HEK293 (cell line): ENCODE measurements around the gene RTN1.
A peak's percentile ranks its signal among the peaks of the same experiment; 100 is the strongest.

ENCODE experiments used
- GFI1B ChIP-seq: fragments of 450-650 bp; formaldehyde crosslinking; IDR thresholded peaks from 2 replicates; pipeline ENCODE4 v1.5.1; 2016; ENCODE audit warnings: missing biosample characterization, missing genetic modification characterization
- HIC1 ChIP-seq: fragments of 450-650 bp; formaldehyde crosslinking; IDR thresholded peaks from 2 replicates; pipeline ENCODE4 v1.5.1; 2016; ENCODE audit warnings: missing biosample characterization, missing genetic modification characterization
- INSM2 ChIP-seq: fragments of 450-650 bp; formaldehyde crosslinking; IDR thresholded peaks from 2 replicates; pipeline ENCODE4 v1.5.1; 2016; ENCODE audit warnings: missing biosample characterization, missing genetic modification characterization
- KLF16 ChIP-seq: fragments of 450-650 bp; formaldehyde crosslinking; IDR thresholded peaks from 2 replicates; pipeline ENCODE4 v1.5.1; 2017; ENCODE audit warnings: missing biosample characterization, missing genetic modification characterization
- MEIS1 ChIP-seq: sonication (generic); formaldehyde crosslinking; IDR thresholded peaks from 2 replicates; pipeline ENCODE4 v1.8.1; 2022; ENCODE audit warnings: missing genetic modification reagents, mild to moderate bottlenecking, borderline replicate concordance
- MYNN ChIP-seq: fragments of 450-650 bp; formaldehyde crosslinking; IDR thresholded peaks from 2 replicates; pipeline ENCODE4 v1.5.1; 2016; ENCODE audit warnings: missing biosample characterization, missing genetic modification characterization, borderline replicate concordance
- PRDM2 ChIP-seq: fragments of 450-650 bp; formaldehyde crosslinking; IDR thresholded peaks from 2 replicates; pipeline ENCODE4 v1.5.1; 2016; ENCODE audit warnings: missing biosample characterization, missing genetic modification characterization, borderline replicate concordance
- RBAK ChIP-seq: fragments of 450-650 bp; formaldehyde crosslinking; IDR thresholded peaks from 2 replicates; pipeline ENCODE4 v1.5.1; 2016; ENCODE audit warnings: missing biosample characterization, missing genetic modification characterization
- SETDB1 ChIP-seq: IDR thresholded peaks from one replicate; pipeline ENCODE4 v1.6.1; 2017; ENCODE audit warnings: mild to moderate bottlenecking, low read length, moderate library complexity, mixed read lengths; ENCODE audit not compliant: insufficient read length
- SP2 ChIP-seq: fragments of 450-650 bp; formaldehyde crosslinking; IDR thresholded peaks from 2 replicates; pipeline ENCODE4 v1.5.1; 2016; ENCODE audit warnings: missing biosample characterization, missing genetic modification characterization
- ZBTB1 ChIP-seq: fragments of 450-650 bp; formaldehyde crosslinking; IDR thresholded peaks from 2 replicates; pipeline ENCODE4 v1.5.1; 2016; ENCODE audit warnings: missing biosample characterization, missing genetic modification characterization
- ZBTB10 ChIP-seq: fragments of 450-650 bp; formaldehyde crosslinking; IDR thresholded peaks from 2 replicates; pipeline ENCODE4 v1.5.1; 2016; ENCODE audit warnings: missing biosample characterization, missing genetic modification characterization
- ZBTB26 ChIP-seq: fragments of 450-650 bp; formaldehyde crosslinking; optimal IDR thresholded peaks from 2 replicates; pipeline ENCODE3; 2016; ENCODE audit warnings: missing biosample characterization, mild to moderate bottlenecking, missing genetic modification characterization
- ZIC2 ChIP-seq: fragments of 450-650 bp; formaldehyde crosslinking; IDR thresholded peaks from 2 replicates; pipeline ENCODE4 v1.5.1; 2016; ENCODE audit warnings: missing biosample characterization, missing genetic modification characterization
- ZNF184 ChIP-seq: fragments of 450-650 bp; IDR thresholded peaks from 2 replicates; pipeline ENCODE4 v1.5.1; 2018; ENCODE audit warnings: missing biosample characterization, mild to moderate bottlenecking, missing genetic modification characterization
- ZNF211 ChIP-seq: fragments of 450-650 bp; formaldehyde crosslinking; IDR thresholded peaks from 2 replicates; pipeline ENCODE4 v1.5.1; 2016; ENCODE audit warnings: low read depth, missing biosample characterization, missing genetic modification characterization
- ZNF214 ChIP-seq: fragments of 450-650 bp; formaldehyde crosslinking; IDR thresholded peaks from 2 replicates; pipeline ENCODE4 v1.5.1; 2017; ENCODE audit warnings: missing biosample characterization, mild to moderate bottlenecking, missing genetic modification characterization, borderline replicate concordance
- ZNF24 ChIP-seq: fragments of 450-650 bp; formaldehyde crosslinking; IDR thresholded peaks from 2 replicates; pipeline ENCODE4 v1.5.1; 2016; ENCODE audit warnings: missing biosample characterization, missing genetic modification characterization
- ZNF521 ChIP-seq: fragments of 450-650 bp; formaldehyde crosslinking; IDR thresholded peaks from 2 replicates; pipeline ENCODE4 v1.5.1; 2017; ENCODE audit warnings: missing biosample characterization, mild to moderate bottlenecking, missing genetic modification characterization
- ZNF560 ChIP-seq: fragments of 450-650 bp; formaldehyde crosslinking; IDR thresholded peaks from 2 replicates; pipeline ENCODE4 v1.5.1; 2017; ENCODE audit warnings: missing biosample characterization, missing genetic modification characterization, borderline replicate concordance
- ZNF610 ChIP-seq: fragments of 450-650 bp; formaldehyde crosslinking; IDR thresholded peaks from 2 replicates; pipeline ENCODE4 v1.5.1; 2016; ENCODE audit warnings: missing biosample characterization, missing genetic modification characterization, borderline replicate concordance
- ZNF624 ChIP-seq: fragments of 450-650 bp; formaldehyde crosslinking; IDR thresholded peaks from 2 replicates; pipeline ENCODE4 v1.5.1; 2017; ENCODE audit warnings: missing biosample characterization, missing genetic modification characterization
- ZNF654 ChIP-seq: fragments of 450-650 bp; formaldehyde crosslinking; IDR thresholded peaks from 2 replicates; pipeline ENCODE4 v1.5.1; 2016; ENCODE audit warnings: low read depth, missing biosample characterization, missing genetic modification characterization
- ZNF658 ChIP-seq: fragments of 450-650 bp; formaldehyde crosslinking; IDR thresholded peaks from 2 replicates; pipeline ENCODE4; 2016; ENCODE audit warnings: missing biosample characterization, missing genetic modification characterization
- ZSCAN30 ChIP-seq: fragments of 450-650 bp; IDR thresholded peaks from 2 replicates; pipeline ENCODE4 v1.5.1; 2018; ENCODE audit warnings: missing biosample characterization, mild to moderate bottlenecking, missing genetic modification characterization, moderate library complexity

Gene RTN1

GRCh38 chr14:59576332-59577294, 294.0 kb downstream of the RTN1 start, which contains the start of gene CCDC175 (continued):
- no peak for TF ChIP-seq MYNN
- peak; percentile 71 for TF ChIP-seq ZNF654
- no peak for TF ChIP-seq ZNF560 (tag by site-specific recombination)
- TF ChIP-seq ZNF624 (tag by site-specific recombination): no peak
- TF ChIP-seq MEIS1 (CRISPR knock-in tag): no peak
- TF ChIP-seq ZNF610 (tag by site-specific recombination): peak; percentile 57; the same call in 1 of the 2 replicates
- peak; percentile 63; the same call in 1 of the 2 replicates for TF ChIP-seq HIC1 (tag by site-specific recombination)
- TF ChIP-seq GFI1B (tag by site-specific recombination): no peak
- TF ChIP-seq ZSCAN30 (tag by site-specific recombination): no peak; the same call in 1 of the 2 replicates
- no peak for TF ChIP-seq RBAK (tag by site-specific recombination)
- TF ChIP-seq ZNF214 (tag by site-specific recombination): no peak
- no peak for TF ChIP-seq ZBTB26 (tag by site-specific recombination)
- TF ChIP-seq ZNF521: no peak
- no peak; the same call in 1 of the 2 replicates for TF ChIP-seq ZIC2 (tag by site-specific recombination)
- TF ChIP-seq ZNF658: no peak
- TF ChIP-seq SETDB1: no peak
- TF ChIP-seq SP2 (tag by site-specific recombination): peak; percentile 48
- TF ChIP-seq KLF16 (tag by site-specific recombination): no peak
- no peak for TF ChIP-seq INSM2
- TF ChIP-seq PRDM2 (tag by site-specific recombination): no peak
- TF ChIP-seq ZNF211 (tag by site-specific recombination): no peak
- no peak for TF ChIP-seq ZNF184 (tag by site-specific recombination)
- TF ChIP-seq ZBTB1 (tag by site-specific recombination): no peak
- TF ChIP-seq ZBTB10 (tag by site-specific recombination): peak; percentile 45; the same call in 1 of the 2 replicates
- TF ChIP-seq ZNF24: no peak
